ENCODE data around the gene GABARAPL1. TPM values are rescaled to one million over a fixed set of nuclear protein-coding genes. Genes with fewer than 3 reads are reported as not detected.
"Not testable (repeated sequence)": the region's sequence is repeated elsewhere in the genome, so short reads cannot be mapped to it uniquely, and the experiment has no call there.

GABARAPL1 gene
- polyA plus RNA-seq, 1 donor from 2014 or later: 213 TPM

DNA sequence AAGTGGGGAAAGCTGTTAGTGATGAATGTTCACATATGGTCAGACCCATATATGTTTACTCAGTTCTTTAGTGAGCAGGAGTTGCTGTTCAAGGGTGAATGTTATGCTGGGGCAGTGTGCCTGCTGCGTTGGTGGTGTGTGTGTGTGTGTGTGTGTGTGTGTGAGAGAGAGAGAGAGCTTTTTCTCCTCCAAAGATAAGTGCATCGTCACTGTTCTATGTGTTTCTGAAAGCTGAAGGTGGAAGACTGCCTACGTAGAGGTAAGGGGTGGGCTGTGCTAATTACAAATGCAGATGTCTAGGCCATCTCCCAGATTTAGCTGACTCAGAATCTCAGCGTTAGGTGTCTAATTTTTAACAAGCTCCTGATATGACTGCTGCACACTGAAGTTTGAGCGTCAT is 10.5 kb downstream of the GABARAPL1 start:
- no peaks in the 10 kb centered on the region for H3K79me2 ChIP-seq (replicated peaks; ENCODE audit: insufficient read depth, low read length)
- H3K9me3 ChIP-seq (ENCODE audit: low read length): no peaks in the 10 kb centered on the region
- H2AFZ ChIP-seq (ENCODE audit: low read depth, low read length): no peak overlapping the region
- H4K20me1 ChIP-seq (ENCODE audit: insufficient read depth): peaks cover 3% of the 10 kb centered on the region
- no peak overlapping the region for H3K27ac ChIP-seq (ENCODE audit: low read length)
- no peak overlapping the region for H3K9ac ChIP-seq (ENCODE audit: low read length)
- no peak overlapping the region for H3K4me3 ChIP-seq (ENCODE audit: low read length)
- H3K36me3 ChIP-seq (ENCODE audit: insufficient read depth, low read length): peaks cover 8% of the 10 kb centered on the region
- H3K27me3 ChIP-seq (ENCODE audit: insufficient read depth, low read depth, low read length): no peaks in the 10 kb centered on the region
- no peaks in the 10 kb centered on the region for H3F3A ChIP-seq (ENCODE audit: insufficient read depth, low read length, poor library complexity, severe bottlenecking)
- H3K4me2 ChIP-seq (ENCODE audit: low read length): no peak overlapping the region
- no peaks in the 10 kb centered on the region for H3K9me2 ChIP-seq (ENCODE audit: insufficient read depth, low read length)
- TF ChIP-seq RAD21 (conservative IDR thresholded peaks at IDR 0.05): no peak
- TF ChIP-seq EP300 (conservative IDR thresholded peaks at IDR 0.05; ENCODE audit: poor library complexity, severe bottlenecking): no peak
- TF ChIP-seq, protein P1, sequence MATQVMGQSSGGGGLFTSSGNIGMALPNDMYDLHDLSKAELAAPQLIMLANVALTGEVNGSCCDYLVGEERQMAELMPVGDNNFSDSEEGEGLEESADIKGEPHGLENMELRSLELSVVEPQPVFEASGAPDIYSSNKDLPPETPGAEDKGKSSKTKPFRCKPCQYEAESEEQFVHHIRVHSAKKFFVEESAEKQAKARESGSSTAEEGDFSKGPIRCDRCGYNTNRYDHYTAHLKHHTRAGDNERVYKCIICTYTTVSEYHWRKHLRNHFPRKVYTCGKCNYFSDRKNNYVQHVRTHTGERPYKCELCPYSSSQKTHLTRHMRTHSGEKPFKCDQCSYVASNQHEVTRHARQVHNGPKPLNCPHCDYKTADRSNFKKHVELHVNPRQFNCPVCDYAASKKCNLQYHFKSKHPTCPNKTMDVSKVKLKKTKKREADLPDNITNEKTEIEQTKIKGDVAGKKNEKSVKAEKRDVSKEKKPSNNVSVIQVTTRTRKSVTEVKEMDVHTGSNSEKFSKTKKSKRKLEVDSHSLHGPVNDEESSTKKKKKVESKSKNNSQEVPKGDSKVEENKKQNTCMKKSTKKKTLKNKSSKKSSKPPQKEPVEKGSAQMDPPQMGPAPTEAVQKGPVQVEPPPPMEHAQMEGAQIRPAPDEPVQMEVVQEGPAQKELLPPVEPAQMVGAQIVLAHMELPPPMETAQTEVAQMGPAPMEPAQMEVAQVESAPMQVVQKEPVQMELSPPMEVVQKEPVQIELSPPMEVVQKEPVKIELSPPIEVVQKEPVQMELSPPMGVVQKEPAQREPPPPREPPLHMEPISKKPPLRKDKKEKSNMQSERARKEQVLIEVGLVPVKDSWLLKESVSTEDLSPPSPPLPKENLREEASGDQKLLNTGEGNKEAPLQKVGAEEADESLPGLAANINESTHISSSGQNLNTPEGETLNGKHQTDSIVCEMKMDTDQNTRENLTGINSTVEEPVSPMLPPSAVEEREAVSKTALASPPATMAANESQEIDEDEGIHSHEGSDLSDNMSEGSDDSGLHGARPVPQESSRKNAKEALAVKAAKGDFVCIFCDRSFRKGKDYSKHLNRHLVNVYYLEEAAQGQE (IDR thresholded peaks at IDR 0.05; ENCODE audit: borderline replicate concordance): no peak
- no peak for TF ChIP-seq POLR2AphosphoS5 (IDR thresholded peaks at IDR 0.05)
- no peak for TF ChIP-seq TAF1 (IDR thresholded peaks at IDR 0.05; ENCODE audit: low read depth)
- TF ChIP-seq SMC3 (conservative IDR thresholded peaks at IDR 0.05; ENCODE audit: poor library complexity): no peak
- no peak for TF ChIP-seq EZH2 (IDR thresholded peaks at IDR 0.05; ENCODE audit: borderline replicate concordance, insufficient read depth, low read length, poor library complexity, severe bottlenecking)
- TF ChIP-seq, protein P2, sequence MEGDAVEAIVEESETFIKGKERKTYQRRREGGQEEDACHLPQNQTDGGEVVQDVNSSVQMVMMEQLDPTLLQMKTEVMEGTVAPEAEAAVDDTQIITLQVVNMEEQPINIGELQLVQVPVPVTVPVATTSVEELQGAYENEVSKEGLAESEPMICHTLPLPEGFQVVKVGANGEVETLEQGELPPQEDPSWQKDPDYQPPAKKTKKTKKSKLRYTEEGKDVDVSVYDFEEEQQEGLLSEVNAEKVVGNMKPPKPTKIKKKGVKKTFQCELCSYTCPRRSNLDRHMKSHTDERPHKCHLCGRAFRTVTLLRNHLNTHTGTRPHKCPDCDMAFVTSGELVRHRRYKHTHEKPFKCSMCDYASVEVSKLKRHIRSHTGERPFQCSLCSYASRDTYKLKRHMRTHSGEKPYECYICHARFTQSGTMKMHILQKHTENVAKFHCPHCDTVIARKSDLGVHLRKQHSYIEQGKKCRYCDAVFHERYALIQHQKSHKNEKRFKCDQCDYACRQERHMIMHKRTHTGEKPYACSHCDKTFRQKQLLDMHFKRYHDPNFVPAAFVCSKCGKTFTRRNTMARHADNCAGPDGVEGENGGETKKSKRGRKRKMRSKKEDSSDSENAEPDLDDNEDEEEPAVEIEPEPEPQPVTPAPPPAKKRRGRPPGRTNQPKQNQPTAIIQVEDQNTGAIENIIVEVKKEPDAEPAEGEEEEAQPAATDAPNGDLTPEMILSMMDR (IDR thresholded peaks at IDR 0.05; ENCODE audit: poor library complexity, severe bottlenecking): no peak
- no peak for TF ChIP-seq MXI1 (conservative IDR thresholded peaks at IDR 0.05; ENCODE audit: poor library complexity, severe bottlenecking)

DNA sequence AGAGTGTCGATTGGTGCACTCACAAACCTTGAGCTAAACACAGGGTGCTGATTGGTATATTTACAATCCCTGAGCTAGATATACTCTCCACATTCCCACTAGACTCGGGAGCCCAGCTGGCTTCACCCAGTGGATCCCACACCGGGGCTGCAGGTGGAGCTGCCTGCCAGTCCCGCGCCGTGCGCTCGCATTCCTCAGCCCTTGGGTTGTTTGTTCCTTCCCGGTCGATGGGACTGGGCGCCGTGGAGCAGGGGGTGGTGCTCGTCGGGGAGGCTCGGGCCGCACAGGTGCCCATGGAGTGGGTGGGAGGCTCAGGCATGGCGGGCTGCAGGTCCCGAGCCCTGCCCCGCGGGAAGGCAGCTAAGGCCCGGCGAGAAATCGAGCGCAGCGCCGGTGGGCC is 12.7 kb downstream of the GABARAPL1 start:
- not testable (repeated sequence) for H3K9me2 ChIP-seq (ENCODE audit: insufficient read depth, low read length); H3K9me3 ChIP-seq (ENCODE audit: low read length); H3K27me3 ChIP-seq (ENCODE audit: insufficient read depth, low read depth, low read length); H3K4me2 ChIP-seq (ENCODE audit: low read length); H2AFZ ChIP-seq (ENCODE audit: low read depth, low read length); H3K79me2 ChIP-seq (replicated peaks; ENCODE audit: insufficient read depth, low read length); H3K27ac ChIP-seq (ENCODE audit: low read length); H3K4me3 ChIP-seq (ENCODE audit: low read length); H3K36me3 ChIP-seq (ENCODE audit: insufficient read depth, low read length); H3F3A ChIP-seq (ENCODE audit: insufficient read depth, low read length, poor library complexity, severe bottlenecking); H3K9ac ChIP-seq (ENCODE audit: low read length); H4K20me1 ChIP-seq (ENCODE audit: insufficient read depth)

DNA sequence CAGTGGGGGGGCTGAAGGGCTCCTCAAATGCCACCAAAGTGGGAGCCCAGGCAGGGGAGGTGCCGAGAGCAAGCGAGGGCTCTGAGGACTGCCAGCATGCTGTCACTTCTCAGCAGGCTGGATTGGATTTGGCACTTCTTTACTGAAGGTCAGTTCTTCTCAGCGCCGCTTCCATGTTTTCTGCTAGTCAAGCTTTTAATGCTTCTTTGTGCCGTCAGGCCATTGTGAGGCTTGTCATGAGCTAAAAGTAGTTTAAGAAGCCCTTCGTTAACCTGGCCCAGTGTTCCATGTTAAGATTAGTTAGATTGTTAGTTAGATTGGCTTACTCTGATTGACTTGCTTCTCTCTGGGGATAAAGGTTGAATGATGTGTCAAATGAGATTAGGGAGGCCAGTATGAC is 13.4 kb downstream of the GABARAPL1 start:
- Histone ChIP-seq H3K4me3 (ENCODE audit: low read length) (no peak overlapping the region), H3K79me2 (replicated peaks; ENCODE audit: insufficient read depth, low read length) (no peaks in the 10 kb centered on the region), H3K27ac (ENCODE audit: low read length) (no peak overlapping the region), H4K20me1 (ENCODE audit: insufficient read depth) (no peaks in the 10 kb centered on the region), H3K9ac (ENCODE audit: low read length) (no peak overlapping the region), H3K27me3 (ENCODE audit: insufficient read depth, low read depth, low read length) (no peaks in the 10 kb centered on the region), H3F3A (ENCODE audit: insufficient read depth, low read length, poor library complexity, severe bottlenecking) (no peaks in the 10 kb centered on the region), H3K9me2 (ENCODE audit: insufficient read depth, low read length) (no peaks in the 10 kb centered on the region), H3K36me3 (ENCODE audit: insufficient read depth, low read length) (peaks cover 8% of the 10 kb centered on the region), H3K4me2 (ENCODE audit: low read length) (no peak overlapping the region), H3K9me3 (ENCODE audit: low read length) (no peaks in the 10 kb centered on the region), H2AFZ (ENCODE audit: low read depth, low read length) (no peak overlapping the region)
- TF ChIP-seq POLR2AphosphoS5 (IDR thresholded peaks at IDR 0.05) (no peak), EP300 (conservative IDR thresholded peaks at IDR 0.05; ENCODE audit: poor library complexity, severe bottlenecking) (no peak)
- TF ChIP-seq, protein P1 (IDR thresholded peaks at IDR 0.05; ENCODE audit: borderline replicate concordance): no peak
- TF ChIP-seq, protein P2 (IDR thresholded peaks at IDR 0.05; ENCODE audit: poor library complexity, severe bottlenecking): no peak

Measured in neural cell (in vitro differentiated cells).